ENCODE data around the gene ADGRL1.

- no peak for TF ChIP-seq FOXM1 (IDR thresholded peaks at IDR 0.05; ENCODE audit: low read depth)
- no peak for TF ChIP-seq EP300 (IDR thresholded peaks at IDR 0.05; ENCODE audit: borderline replicate concordance in 1 of 2, low read depth in 1 of 2, low read length in 1 of 2)
- TF ChIP-seq CTCF (IDR thresholded peaks at IDR 0.05) = no peak
- no peak for TF ChIP-seq GABPA (IDR thresholded peaks at IDR 0.05; ENCODE audit: low read depth)
These were observed 20.8 kb downstream of the ADGRL1 start for GRCh38 chr19:14185158-14185557.
